ENCODE data around the gene EGR4.
A peak's percentile ranks its signal among the peaks of the same experiment; 100 is the strongest.

EGR4 gene

GRCh38 chr2:73293534-73294171, at the start of gene EGR4:
EGR4 (minus strand) TSS chr2:73293548; CDS start chr2:73293317, 231 bp downstream.
- peak; percentile 79 for DNase-seq

- no peak for DNase-seq
Measured at GRCh38 chr2:73341039-73341438, 47.7 kb upstream of the EGR4 start.

GRCh38 chr2:73339201-73339600, 45.9 kb upstream of the EGR4 start:
- no peak for DNase-seq

- no peak for DNase-seq
Measured at GRCh38 chr2:73337828-73338227, 44.5 kb upstream of the EGR4 start.

GRCh38 chr2:73334620-73335019, 41.3 kb upstream of the EGR4 start:
- no peak for DNase-seq

GRCh38 chr2:73334045-73334444, 40.7 kb upstream of the EGR4 start:
- DNase-seq: no peak

- DNase-seq: no peak
Measured at GRCh38 chr2:73333564-73333963, 40.2 kb upstream of the EGR4 start.

- no peak for DNase-seq
Measured at GRCh38 chr2:73324126-73324725, 30.9 kb upstream of the EGR4 start.

- DNase-seq: no peak
Measured at GRCh38 chr2:73323551-73323950, 30.2 kb upstream of the EGR4 start.

- DNase-seq: no peak
Measured at GRCh38 chr2:73314441-73314840, 21.1 kb upstream of the EGR4 start.

- no peak for DNase-seq
Measured at GRCh38 chr2:73307720-73308119, 14.4 kb upstream of the EGR4 start.

- DNase-seq: no peak
Measured at GRCh38 chr2:73301636-73302035, 8.3 kb upstream of the EGR4 start.

GRCh38 chr2:73300926-73301325, 7.6 kb upstream of the EGR4 start:
- DNase-seq: no peak

- no peak for DNase-seq
Measured at GRCh38 chr2:73297586-73297985, 4.2 kb upstream of the EGR4 start.

- DNase-seq: no peak
Measured at GRCh38 chr2:73297151-73297559, 3.8 kb upstream of the EGR4 start.

- no peak for DNase-seq
Measured at GRCh38 chr2:73295751-73296400, 2.5 kb upstream of the EGR4 start.

- no peak for DNase-seq
Measured at GRCh38 chr2:73294239-73294638, 891 bp upstream of the EGR4 start.

- no peak for DNase-seq
Measured at GRCh38 chr2:73292906-73293533, 328 bp downstream of the EGR4 start.

GRCh38 chr2:73292316-73292905, 937 bp downstream of the EGR4 start:
- DNase-seq: no peak

GRCh38 chr2:73291461-73292315, 1.7 kb downstream of the EGR4 start:
- no peak for DNase-seq

GRCh38 chr2:73291093-73291460, 2.3 kb downstream of the EGR4 start:
- peak; percentile 32 for DNase-seq

- DNase-seq: no peak
Measured at GRCh38 chr2:73290049-73290839, 3.1 kb downstream of the EGR4 start.
